WTC11 (cell line): ENCODE measurements around the gene CPT1B. TPM values are rescaled to one million over a fixed set of nuclear protein-coding genes. Genes with fewer than 3 reads are reported as not detected.

Experiments
- ATAC-seq: fragments of 200-7000 bp; cut with Tn5 transposase; 2 replicates; pipeline ENCODE4 v1.10.0; 2021; ENCODE audit warnings: mild to moderate bottlenecking, moderate library complexity
- CTCF ChIA-PET: fragments of 300-600 bp; sonication (Branson Sonifier 250); formaldehyde crosslinking; loops from one replicate; lab custom pipeline; 2021; ENCODE audit warnings: antibody characterized with exemption; lab: Charles Lee
- POLR2A ChIA-PET: fragments of 350-600 bp; sonication (Branson Sonifier 250); formaldehyde crosslinking; loops from one replicate; lab custom pipeline; 2021; ENCODE audit warnings: antibody characterized with exemption; lab: Charles Lee
- DNase-seq: peaks from one replicate; pipeline ENCODE4 v3.0.0; 2021; ENCODE audit warnings: low spot score
- H3K27ac Mint-ChIP-seq: 2 replicates; pipeline ENCODE4 v1.8.0; 2021; ENCODE audit warnings: mixed read lengths
- H3K27me3 Mint-ChIP-seq: 2 replicates; pipeline ENCODE4 v1.8.0; 2021; ENCODE audit warnings: low read depth, mild to moderate bottlenecking, moderate library complexity, mixed read lengths
- H3K36me3 Mint-ChIP-seq: 2 replicates; pipeline ENCODE4 v1.8.0; 2021; ENCODE audit warnings: mixed read lengths
- H3K4me1 Mint-ChIP-seq: 2 replicates; pipeline ENCODE4 v1.8.0; 2022; ENCODE audit warnings: mixed read lengths
- H3K4me3 Mint-ChIP-seq: 2 replicates; pipeline ENCODE4 v1.8.0; 2021; ENCODE audit warnings: mild to moderate bottlenecking, moderate library complexity, mixed read lengths
- H3K9me3 Mint-ChIP-seq: 2 replicates; pipeline ENCODE4 v1.8.0; 2021; ENCODE audit warnings: mixed read lengths
- AR ChIP-seq: fragments of 250-450 bp; sonication (Bioruptor Pico); IDR thresholded peaks from 2 replicates; pipeline ENCODE4 v1.9.0; 2021; ENCODE audit warnings: mild to moderate bottlenecking
- ARID4B ChIP-seq: sonication (generic); formaldehyde crosslinking; IDR thresholded peaks from 2 replicates; pipeline ENCODE4 v1.8.0; 2023; ENCODE audit warnings: missing genetic modification reagents, mild to moderate bottlenecking, borderline replicate concordance
- CBFB ChIP-seq: sonication (generic); formaldehyde crosslinking; IDR thresholded peaks from 2 replicates; pipeline ENCODE4 v1.8.1; 2022; ENCODE audit warnings: mild to moderate bottlenecking, low read depth, missing genetic modification reagents
- CDX4 ChIP-seq: fragments of 250-450 bp; sonication (Bioruptor Pico); IDR thresholded peaks from 2 replicates; pipeline ENCODE4 v1.9.0; 2021; ENCODE audit warnings: moderate library complexity, mild to moderate bottlenecking, inconsistent platforms, borderline replicate concordance
- EMX1 ChIP-seq: fragments of 250-450 bp; sonication (Bioruptor Pico); IDR thresholded peaks from 2 replicates; pipeline ENCODE4 v1.8.0; 2021; ENCODE audit warnings: mild to moderate bottlenecking
- ETV6 ChIP-seq: sonication (generic); formaldehyde crosslinking; IDR thresholded peaks from 2 replicates; pipeline ENCODE4 v1.8.1; 2022; ENCODE audit warnings: mild to moderate bottlenecking, missing genetic modification reagents
- FOXP1 ChIP-seq: sonication (generic); formaldehyde crosslinking; IDR thresholded peaks from 2 replicates; pipeline ENCODE4 v1.8.0; 2022; ENCODE audit warnings: missing genetic modification reagents, mild to moderate bottlenecking, moderate library complexity, borderline replicate concordance
- GRHL2 ChIP-seq: fragments of 250-450 bp; sonication (Bioruptor Pico); IDR thresholded peaks from 2 replicates; pipeline ENCODE4 v1.8.0; 2022; ENCODE audit warnings: mild to moderate bottlenecking, moderate library complexity; ENCODE audit not compliant: insufficient replicate concordance, severe bottlenecking
- HMGXB4 ChIP-seq: sonication (generic); formaldehyde crosslinking; IDR thresholded peaks from 2 replicates; pipeline ENCODE4 v1.8.1; 2023; ENCODE audit warnings: mild to moderate bottlenecking, moderate library complexity, missing genetic modification reagents
- JUN ChIP-seq: sonication (generic); formaldehyde crosslinking; IDR thresholded peaks from 2 replicates; pipeline ENCODE4 v1.8.0; 2023; ENCODE audit warnings: mild to moderate bottlenecking, missing genetic modification reagents
- NFE2L1 ChIP-seq: sonication (generic); formaldehyde crosslinking; IDR thresholded peaks from 2 replicates; pipeline ENCODE4 v1.8.1; 2023; ENCODE audit warnings: missing genetic modification reagents
- NR2C2 ChIP-seq: sonication (generic); formaldehyde crosslinking; IDR thresholded peaks from 2 replicates; pipeline ENCODE4 v1.8.0; 2022; ENCODE audit warnings: mild to moderate bottlenecking, missing genetic modification reagents
- SOX15 ChIP-seq: fragments of 250-450 bp; sonication (Bioruptor Pico); IDR thresholded peaks from 2 replicates; pipeline ENCODE4 v1.9.0; 2021; ENCODE audit warnings: mild to moderate bottlenecking
- TP53 ChIP-seq: sonication (generic); formaldehyde crosslinking; IDR thresholded peaks from 2 replicates; pipeline ENCODE4 v1.8.1; 2023; ENCODE audit warnings: mild to moderate bottlenecking, missing genetic modification reagents
- USF2 ChIP-seq: sonication (generic); formaldehyde crosslinking; IDR thresholded peaks from 2 replicates; pipeline ENCODE4 v1.8.1; 2023; ENCODE audit warnings: mild to moderate bottlenecking, missing genetic modification reagents, moderate library complexity
- ZNF317 ChIP-seq: sonication (generic); formaldehyde crosslinking; IDR thresholded peaks from 2 replicates; pipeline ENCODE4 v1.8.1; 2023; ENCODE audit warnings: low read depth, mild to moderate bottlenecking, moderate library complexity, missing genetic modification reagents, borderline replicate concordance
- ZNF416 ChIP-seq: fragments of 250-450 bp; sonication (Bioruptor Pico); IDR thresholded peaks from 2 replicates; pipeline ENCODE4 v1.9.0; 2021; ENCODE audit warnings: mild to moderate bottlenecking, inconsistent platforms
- ZNF512 ChIP-seq: sonication (generic); formaldehyde crosslinking; IDR thresholded peaks from 2 replicates; pipeline ENCODE4 v1.8.1; 2022; ENCODE audit warnings: missing genetic modification reagents, borderline replicate concordance
- ZNF671 ChIP-seq: fragments of 250-450 bp; sonication (Bioruptor Pico); IDR thresholded peaks from 2 replicates; pipeline ENCODE4 v1.8.0; 2021; ENCODE audit warnings: mild to moderate bottlenecking
- total RNA-seq: library from RNA; stranded (reverse); gene quantifications from 3 replicates; pipeline ENCODE4 v1.2.3, GENCODE V29; 2021

The CPT1B gene
- total RNA-seq, 1 experiment from 2014 or later, result 33.7 TPM

- DNase-seq, result no peak
- H3K4me3 Mint-ChIP-seq, result no peak overlapping the region
- peaks cover 14% of the 10 kb centered on the region for H3K4me1 Mint-ChIP-seq
- ChIA-PET POLR2A (no interaction called here), CTCF (interaction anchor here (0.6 to 2.5 kb wide), 11 partner anchors 9 to 470 kb away, joined by 3 to 12 read pairs (median 4); partner anchors contain the start of genes ARSA, CHKB, SCO2 and SYCE3)
- H3K27me3 Mint-ChIP-seq, result peaks cover 16% of the 10 kb centered on the region
- H3K27ac Mint-ChIP-seq, result no peak overlapping the region
- H3K36me3 Mint-ChIP-seq, result no peaks in the 10 kb centered on the region
- no peaks in the 10 kb centered on the region for H3K9me3 Mint-ChIP-seq
- TF ChIP-seq NR2C2 (CRISPR knock-in tag), result no peak
- no peak for TF ChIP-seq FOXP1 (CRISPR knock-in tag)
- TF ChIP-seq NFE2L1, result no peak
- TF ChIP-seq USF2 (CRISPR knock-in tag), result no peak
- no peak for TF ChIP-seq HMGXB4 (CRISPR knock-in tag)
- no peak for TF ChIP-seq SOX15 (CRISPR knock-in tag)
- TF ChIP-seq TP53 (CRISPR knock-in tag), result no peak
- TF ChIP-seq GRHL2 (CRISPR knock-in tag), result no peak
- no peak for TF ChIP-seq ZNF317 (CRISPR knock-in tag)
- no peak for ATAC-seq
These were observed 33.9 kb upstream of the CPT1B start for GRCh38 chr22:50612168-50612527.

- ChIA-PET CTCF (interaction anchor here (1.3 to 2.5 kb wide), 4 partner anchors 9 to 163 kb away, joined by 4 to 12 read pairs (median 8); partner anchors contain the start of genes ARSA and SYCE3), POLR2A (no interaction called here)
- peaks cover 16% of the 10 kb centered on the region for H3K27me3 Mint-ChIP-seq
- peaks cover 14% of the 10 kb centered on the region for H3K4me1 Mint-ChIP-seq
- TF ChIP-seq CDX4 (CRISPR knock-in tag) (no peak), SOX15 (CRISPR knock-in tag) (no peak), AR (CRISPR knock-in tag) (no peak), ETV6 (CRISPR knock-in tag) (no peak), JUN (CRISPR knock-in tag) (no peak), CBFB (CRISPR knock-in tag) (no peak), ZNF416 (CRISPR knock-in tag) (no peak), ZNF671 (CRISPR knock-in tag) (no peak), ARID4B (no peak), ZNF512 (CRISPR knock-in tag) (no peak), EMX1 (no peak)
- no peak overlapping the region for H3K4me3 Mint-ChIP-seq
- DNase-seq, result no peak
- H3K27ac Mint-ChIP-seq, result no peak overlapping the region
- no peak for ATAC-seq
- no peaks in the 10 kb centered on the region for H3K36me3 Mint-ChIP-seq
- H3K9me3 Mint-ChIP-seq, result no peaks in the 10 kb centered on the region
These were observed 33.3 kb upstream of the CPT1B start for GRCh38 chr22:50611341-50612060.
